Medulla oblongata (tissue), 1 donor: ENCODE data around the gene NEAT1.

Source experiments
- DNase-seq: peaks from one replicate; pipeline ENCODE4 v3.0.0-alpha.2; 2015; ENCODE audit errors: extremely low spot score

The NEAT1 gene

DNA sequence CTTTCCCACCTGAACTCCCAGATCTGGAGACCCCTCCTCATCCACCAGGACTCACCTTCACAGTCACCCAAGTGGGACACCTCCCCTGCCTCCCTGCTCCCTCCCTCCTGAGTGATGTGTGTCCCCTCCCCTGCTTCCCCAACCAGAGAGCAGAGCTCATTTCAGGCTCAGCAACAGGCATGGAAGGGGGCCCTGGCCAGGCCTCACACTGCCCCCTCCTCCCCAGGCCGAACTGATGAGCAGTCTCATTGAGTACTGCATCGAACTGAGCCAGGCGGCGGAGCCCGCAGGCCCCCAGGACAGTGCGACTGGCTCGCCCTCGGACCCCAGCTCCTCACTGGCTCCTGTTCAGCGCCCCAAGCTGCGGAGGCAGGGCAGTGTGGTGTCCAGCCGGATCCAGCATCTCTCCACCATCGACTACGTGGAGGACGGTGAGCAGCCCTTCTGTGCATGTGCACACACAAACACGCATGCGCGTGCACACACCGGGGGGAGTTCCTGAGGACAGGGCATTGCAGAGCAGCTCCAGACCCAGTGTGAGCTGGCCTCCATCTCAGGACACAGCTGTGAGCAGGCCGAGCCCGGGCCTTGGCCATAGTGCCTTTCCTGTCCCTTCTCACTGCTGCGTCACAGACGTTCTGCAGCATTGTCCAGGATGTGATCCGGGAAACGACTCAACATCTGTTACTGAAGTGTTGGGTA, 17.8 kb upstream of the NEAT1 start:
- DNase-seq, result no peak

DNA sequence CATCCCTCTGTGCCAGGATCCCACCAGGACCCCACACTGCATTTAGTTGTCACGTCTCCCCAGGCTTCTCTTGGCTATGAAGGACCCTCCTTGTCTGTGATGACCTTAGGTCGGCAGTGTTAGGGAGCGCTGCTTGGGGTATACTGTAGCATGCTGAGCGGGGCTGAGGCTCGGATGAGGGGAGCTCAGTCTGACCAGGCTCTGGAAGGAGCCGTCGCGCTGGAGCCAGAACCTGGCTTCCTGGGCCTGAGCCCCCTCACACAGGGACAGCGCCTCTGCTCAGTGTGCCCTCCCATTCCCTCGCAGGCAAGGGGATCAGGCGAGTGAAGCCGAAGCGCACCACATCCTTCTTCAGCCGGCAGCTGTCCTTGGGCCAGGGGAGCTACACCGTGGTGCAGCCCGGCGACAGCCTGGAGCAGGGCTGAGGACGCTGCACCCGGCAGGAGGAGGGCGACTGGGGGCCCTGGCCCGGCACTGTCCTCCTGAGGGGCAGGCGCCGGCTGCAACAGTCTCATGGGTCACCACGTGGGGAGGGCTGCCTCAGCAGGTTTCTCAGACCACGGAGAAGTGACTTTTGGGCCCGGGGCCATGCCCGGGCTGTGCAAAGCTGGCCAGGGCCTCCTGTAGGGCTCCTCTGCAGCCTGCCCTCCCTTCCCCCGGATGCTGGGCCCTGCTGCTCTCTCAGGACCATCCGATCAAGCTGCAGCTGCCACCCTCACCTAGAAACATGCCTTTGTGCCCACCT, 11.5 kb upstream of the NEAT1 start:
- DNase-seq, result no peak

DNA sequence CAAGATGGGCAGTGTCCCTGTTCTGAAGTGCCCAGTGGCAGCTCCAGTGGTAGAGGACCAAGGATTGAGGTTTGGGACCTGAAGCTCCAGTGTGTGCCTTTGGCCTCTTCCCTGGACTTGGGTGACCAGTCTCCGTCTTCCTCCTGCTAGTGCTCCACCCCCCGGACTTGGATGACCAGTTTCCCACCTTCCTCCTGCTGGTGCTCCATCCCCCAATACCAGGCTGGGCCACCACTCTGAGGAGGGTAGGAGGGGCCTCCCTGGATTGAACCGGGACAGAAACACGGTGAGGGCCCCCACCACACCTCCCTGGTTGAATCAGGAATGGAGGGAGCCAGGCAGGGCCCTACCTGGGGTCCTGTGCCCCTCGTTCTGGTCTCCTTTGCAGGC, 10.9 kb upstream of the NEAT1 start:
- no peak for DNase-seq

DNA sequence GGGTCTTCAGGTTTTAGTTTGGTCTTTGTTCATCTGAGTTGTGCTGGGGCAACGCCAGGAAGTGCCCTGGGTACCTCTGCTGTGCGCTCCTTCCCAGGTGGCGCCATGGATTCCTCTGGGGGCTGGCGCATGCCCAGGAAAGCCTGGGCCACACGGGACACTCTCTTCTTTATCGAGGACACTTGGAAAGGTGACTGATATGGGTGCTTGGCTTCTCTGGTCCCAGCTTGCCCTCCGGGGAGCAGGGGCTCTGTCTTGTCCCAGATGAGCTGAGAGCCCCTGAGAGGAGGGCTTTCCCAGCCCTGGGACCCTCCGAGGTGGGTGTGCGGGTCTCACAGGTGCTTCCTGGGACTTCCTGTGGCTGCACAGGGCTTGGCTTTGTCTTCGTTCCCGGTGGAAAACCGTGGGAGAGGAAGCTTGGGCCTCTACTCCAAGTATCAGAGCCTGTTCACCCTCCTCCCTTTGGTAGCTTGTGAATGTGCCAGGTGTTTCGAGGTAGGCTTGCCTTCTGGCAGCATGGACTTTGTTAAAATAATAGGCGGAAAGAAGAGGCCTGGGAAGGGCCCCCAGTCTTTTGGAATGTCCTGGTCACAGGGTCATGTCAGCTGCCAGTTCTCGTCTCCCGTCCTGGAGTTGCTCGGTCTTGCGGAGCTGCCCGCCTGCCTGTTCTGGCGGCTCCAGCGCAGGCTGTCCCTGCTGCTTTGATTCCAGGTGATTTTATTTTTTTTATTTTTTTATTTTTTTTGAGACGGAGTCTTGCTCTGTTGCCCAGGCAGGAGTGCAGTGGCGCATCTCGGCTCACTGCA, 10.1 kb upstream of the NEAT1 start:
- DNase-seq, result no peak

DNA sequence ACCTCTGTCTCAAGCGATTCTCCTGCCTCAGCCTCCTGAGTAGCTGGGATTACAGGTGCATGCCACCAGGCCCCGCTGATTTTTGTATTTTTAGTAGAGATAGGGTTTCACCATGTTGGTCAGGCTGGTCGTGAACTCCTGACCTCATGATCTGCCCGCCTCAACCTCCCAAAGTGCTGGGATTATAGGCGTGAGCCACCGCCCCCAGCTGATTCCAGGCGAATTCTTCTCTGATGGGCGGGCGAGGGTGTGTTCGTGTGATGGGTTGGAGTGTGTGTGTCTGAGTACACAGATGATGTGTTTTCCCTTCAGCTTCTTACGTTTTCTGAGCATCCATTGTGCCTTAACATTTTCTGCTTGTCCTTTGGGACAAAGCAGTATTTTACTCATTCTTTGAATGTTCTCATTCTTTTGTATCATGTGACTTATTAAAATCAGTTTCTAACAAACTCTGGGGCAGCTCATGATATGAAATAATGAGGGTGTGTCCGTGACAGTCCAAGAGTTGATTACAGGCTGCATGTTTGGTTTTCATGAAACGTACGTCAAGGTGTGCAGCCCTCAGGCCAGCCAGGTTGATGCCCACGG, 9.4 kb upstream of the NEAT1 start:
- peak; percentile 46 for DNase-seq

DNA sequence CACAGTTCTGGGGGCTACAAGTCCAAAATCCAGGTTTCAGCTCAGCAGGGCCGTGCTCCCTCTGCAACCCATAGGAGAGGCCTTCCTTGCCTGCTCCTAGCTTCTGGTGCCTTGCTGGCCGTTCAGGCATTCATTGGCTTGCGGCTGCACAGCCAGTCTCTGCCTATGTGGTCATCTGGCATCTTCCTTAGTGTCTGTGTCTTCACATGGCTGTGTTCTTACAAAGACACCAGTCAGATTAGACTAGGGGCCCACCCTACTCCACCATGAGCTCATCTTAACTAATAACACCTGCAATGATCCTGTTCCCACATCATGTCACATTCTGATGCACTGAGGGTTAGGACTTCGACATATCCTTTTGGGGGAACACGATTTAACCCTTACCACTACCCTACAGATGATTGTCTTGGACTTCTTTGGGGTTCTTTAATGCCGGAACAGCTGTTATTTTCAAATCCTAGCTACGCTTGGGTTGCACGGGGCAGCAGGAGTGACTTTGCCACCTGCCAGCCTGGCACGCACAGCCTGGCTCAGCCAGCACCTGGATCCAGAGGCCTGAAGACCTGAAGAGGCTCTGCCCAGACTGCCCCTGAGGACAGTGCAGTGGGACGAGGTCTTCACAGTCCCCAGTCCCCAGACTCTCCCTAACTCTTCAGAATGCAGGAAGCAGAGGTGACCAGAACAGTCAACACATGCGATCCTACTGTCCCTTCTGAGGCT, 7.7 kb upstream of the NEAT1 start:
- DNase-seq, result peak; percentile 27

DNA sequence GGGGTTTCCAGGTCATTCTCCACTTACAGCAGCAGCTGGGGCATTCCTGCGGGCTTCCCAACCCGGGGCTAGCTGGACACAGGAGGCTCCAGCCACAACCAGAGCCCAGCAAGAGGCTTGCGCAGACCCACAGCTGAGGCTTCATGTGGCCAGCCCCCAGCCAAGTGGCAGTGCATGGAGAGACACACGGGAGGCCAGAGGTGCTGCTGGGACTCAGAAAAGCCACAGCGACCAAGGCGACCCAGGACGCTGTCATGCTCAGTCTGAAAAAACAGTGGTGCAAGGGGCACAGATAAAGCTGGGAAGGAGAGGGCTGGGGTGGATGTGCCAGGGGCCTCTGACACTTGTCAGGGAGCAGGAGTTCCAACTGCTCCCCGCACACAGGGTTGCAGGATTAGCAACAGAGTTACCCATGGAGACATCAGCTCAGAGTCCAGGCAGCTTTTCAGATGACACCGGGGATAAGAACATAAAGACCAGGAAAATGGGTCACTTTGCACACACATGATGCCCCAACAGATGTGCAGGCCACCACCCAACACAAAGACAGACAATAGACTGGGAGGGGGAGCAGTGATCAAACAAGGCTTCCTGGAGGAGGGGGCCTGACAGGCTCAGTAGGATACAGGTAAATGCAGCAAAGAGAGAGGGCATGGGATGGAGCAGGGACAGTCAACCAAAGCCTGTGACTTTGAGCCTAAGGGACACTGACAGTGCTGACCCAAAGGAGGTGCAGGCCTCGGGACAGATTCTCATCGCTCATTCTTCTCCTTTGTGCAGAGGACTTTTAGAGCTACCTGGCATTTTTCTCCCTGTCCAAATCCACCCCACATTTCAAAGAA, 6.9 kb upstream of the NEAT1 start:
- no peak for DNase-seq

DNA sequence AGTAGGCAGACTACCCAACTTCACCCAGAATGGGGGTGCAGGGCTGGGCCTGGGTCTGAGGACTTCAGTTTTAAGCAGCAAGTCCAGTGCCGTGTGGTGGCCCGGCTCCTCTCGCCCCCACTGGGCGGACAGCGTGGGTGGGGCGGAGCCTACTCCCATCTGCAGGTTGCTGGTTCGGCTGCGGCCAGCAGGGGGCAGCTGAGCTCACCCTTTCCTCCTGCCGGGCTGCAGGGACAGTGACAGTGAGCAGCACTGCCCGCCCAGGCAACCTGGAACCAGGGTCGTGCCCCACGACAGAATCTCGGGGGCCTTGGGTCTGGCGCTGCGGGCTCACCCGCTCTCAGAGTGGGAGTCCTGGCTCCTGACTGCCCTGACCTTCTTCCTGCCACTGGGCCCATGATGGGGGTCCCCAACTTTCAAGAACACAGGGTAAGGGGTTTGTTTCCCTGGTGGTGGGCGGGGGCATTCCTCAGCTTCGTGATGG, 6.2 kb upstream of the NEAT1 start:
- peak; percentile 94 for DNase-seq

DNA sequence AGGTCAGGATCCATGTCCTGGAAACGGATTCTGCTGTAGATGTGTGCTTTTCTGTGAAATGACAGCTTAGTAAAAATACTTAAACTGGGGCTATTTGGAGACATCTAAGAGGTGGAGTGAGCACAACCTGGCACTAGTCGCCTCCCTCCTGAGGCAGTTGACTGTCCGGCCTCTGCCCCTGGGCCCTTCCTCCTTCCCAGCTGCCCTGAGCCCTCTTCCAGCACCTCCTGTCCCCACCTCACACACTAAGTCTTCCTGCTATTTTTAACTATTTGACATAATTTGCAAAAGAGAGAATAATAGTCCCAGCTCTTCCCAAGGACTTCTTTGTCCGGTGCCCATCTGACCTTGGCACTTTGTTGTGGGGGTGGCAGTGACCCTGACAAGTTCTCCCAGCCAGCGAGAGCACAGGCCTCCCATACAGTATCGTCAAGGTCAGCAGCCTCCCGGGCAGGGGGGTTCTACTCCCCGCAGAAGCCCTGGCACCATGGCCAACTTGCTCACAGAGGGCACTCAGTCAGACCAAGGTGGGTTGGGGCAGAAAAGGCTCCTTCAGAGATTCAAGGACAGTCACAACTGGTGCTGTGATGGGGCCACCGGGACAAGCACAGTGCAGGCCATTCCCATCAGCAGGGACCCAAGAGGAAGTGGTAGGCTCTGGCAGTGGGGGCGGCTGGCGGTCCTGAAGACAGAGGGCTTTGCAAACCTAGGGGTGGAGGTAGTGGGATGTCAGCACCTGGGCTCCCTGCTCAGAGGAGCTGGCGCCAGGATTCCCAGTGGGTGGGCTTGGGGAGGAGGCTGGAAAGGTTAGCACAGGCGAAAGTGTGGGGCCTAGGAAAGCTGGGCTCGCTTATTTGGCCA, 5.5 kb upstream of the NEAT1 start:
- DNase-seq, result peak; percentile 41

DNA sequence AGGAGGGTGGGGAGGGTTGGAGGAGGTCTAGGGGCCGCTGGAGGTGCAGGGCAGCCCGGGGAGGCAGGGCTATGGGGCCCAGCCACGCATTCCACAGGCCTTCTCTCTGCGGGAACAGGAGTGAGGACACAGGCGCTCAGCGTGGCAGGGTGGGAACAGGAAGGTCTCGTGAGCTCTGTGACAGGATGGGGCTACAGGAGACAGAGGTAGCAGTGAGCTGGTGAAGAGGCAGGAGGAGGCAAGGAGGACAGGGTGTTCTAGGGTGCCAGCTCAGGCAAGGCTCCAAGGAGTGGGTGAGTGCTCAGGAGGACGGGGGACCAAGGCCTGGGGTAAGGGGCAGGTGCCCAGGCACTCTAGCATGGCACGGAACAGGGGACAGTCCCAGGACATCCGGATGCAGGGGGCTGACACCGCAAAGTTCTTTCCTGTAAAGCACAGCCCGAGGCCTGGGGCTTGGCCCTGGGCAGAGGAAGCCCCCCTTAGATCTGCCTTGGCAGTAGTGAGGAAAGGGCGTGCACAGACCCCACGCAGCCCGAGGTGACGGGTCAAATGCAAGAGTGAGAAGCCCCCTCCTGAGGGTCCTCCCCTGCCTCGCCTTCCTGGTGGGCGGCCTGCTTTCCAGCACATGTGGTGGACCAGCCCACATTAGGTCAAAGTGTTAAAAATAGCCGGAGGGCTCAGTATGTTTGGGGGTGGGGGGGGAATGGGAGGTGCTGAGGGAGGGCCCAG, 4.7 kb upstream of the NEAT1 start:
- DNase-seq, result peak; percentile 31

DNA sequence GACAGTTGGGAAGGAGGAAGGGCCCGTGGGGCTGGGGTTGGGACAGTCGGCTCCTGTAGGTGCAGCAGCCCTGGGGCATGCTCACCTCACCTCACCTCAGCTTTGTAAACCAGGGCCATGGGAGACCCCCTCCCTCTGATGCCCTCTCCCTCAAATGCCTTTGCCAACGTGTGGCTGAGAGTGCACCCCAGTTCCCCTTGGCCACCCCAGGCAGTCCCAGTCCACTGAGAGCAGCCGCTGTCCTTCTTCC, 4.2 kb upstream of the NEAT1 start:
- DNase-seq, result no peak

DNA sequence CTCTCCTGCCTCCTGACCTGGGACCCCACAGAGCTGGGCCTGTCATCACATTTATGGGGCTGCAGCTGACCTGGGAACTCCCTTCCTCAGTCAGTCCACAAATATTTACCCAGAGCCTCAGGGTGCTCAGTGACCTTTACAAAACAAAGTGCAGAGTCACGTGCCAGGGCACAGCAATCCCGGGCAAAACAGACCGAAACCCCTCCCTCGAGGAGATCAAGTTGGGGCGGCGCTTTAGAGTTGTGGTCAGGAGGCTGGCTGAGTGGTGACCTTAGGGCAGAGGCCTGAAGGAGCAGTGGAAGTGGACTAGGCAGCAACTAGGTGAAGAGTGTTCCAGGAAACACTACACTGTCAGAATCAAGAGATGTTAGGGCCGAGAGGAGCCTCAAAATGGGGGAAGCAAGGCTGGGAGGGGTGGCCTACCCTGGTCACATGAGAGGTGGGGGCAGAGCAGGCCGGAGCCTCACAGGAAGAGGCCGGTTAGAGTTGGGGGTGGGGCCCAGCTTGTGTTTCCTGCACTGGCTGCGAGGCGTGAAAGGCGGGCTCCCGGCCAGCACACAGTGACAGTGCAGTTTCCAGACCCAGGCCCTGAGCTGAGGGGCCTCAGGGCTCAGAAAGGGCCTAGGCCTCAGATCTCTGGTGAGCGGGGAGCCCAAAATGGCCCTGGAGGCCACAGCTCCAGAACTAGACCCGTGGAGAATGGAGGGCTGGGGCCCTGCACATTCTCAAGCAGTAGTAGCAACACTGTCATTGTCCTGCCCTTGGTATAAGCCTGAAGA, 3.7 kb upstream of the NEAT1 start:
- DNase-seq, result peak; percentile 96

DNA sequence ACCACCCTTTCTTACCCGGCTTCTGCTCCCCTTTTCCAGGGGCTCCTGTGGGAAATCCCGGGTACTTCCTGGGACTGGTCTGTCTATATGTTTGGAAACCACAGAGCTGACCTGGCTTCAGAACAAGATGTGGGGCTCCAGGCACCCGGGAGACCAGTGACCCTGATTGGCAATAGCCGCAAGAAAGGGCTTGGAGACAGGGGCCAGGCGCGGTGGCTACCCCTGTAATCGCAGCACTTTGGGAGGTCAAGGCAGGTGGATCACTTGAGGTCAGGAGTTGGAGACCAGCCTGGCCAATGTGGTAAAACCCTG, 3.2 kb upstream of the NEAT1 start:
- DNase-seq, result no peak

DNA sequence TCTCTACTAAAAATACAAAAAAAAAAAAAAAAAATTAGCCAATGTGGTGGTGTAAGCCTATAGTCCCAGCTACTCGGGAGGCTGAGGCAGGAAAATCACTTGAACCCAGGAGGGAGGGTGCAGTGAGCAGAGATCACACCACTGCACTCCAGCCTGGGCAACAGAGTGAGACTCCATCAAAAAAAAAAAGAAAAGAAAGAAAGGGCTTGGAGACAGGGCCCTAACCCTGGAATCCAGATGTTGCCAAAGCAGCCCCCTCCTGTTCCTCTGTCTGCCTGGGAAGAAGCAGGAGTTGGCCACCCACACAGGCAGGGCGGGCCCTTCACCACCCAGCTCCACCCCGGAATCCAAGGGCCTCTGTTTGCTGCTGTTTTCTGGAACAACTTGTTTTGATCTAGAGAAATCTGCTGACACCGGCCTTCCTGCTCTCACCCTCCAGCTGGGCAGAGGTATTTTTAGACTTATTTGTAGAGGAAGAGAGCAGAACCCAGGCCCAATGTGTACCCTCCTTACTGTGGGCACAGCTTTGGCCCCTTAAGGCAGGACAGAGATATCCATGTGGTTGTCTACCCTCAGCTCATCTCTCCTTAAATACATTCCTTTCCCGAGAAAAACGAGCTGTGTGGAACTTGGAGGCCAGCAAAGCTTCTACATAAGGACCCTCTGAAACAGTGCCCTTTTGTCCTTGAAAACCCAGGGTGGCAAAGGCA, 2.7 kb upstream of the NEAT1 start:
- DNase-seq, result peak; percentile 95

DNA sequence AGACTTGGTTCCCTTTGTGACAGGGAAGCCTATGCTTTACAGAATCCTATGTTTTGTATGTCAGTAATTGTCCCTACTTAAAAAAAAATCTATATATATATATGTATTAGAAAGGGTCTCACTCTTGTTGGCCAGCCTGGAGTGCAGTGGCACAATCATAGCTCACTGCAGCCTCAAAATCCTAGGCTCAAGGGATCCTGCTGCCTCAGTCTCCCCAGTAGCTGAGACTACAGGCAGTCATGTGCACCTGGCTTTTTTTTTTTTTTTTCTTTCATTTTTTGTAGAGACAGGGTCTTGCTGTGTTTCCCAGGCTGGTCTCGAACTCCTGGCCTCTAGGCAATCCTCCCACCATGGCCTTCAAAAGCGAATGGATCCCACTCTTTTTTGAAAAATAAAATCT, 2.1 kb upstream of the NEAT1 start:
- DNase-seq, result no peak

DNA sequence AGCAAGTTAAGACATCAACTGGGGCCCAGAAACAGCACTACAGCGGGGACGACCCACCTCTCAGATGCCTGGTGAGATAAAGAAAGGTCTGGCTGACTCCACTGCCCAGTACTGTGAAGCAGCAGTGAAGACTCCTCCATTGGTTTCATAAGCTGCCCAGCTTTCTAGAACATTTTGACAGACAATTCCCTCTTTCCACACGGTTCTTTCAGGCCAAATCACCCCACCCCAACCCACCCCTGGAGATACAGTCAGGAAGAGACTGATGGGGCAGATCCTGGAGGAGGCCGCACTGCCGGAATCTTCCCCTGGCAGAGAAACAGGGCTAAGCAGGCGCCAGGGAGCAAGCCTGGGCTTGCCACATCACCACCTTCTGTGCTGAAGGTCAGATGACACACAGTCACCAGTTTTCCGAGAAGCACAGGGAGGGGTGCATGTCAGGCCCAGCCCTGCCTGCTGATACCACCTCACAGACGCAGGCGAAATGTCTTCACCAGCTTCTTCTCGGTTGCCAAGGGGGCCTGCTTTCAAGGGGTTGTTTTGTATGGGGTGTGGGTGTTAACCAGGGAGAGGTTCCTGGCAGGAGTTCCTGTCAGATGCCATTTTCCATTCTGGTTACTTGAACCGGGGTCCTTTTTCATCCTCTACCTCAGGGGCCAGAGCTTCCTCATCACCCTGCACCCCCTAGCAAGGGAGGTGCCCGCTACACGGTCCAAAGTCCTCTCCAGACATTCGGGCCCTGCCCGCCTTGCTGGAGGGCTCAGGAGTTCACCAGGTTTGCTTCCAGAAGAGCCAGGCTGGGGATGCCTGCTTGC, 1.4 kb upstream of the NEAT1 start:
- peak; percentile 97 for DNase-seq
